GM19351 (cell line): ENCODE measurements around the gene PSMB8.
A peak's percentile ranks its signal among the peaks of the same experiment; 100 is the strongest.
"Not testable (repeated sequence)": the region's sequence is repeated elsewhere in the genome, so short reads cannot be mapped to it uniquely, and the experiment has no call there.

Experiments
- ATAC-seq: cut with Tn5 transposase; IDR thresholded peaks from one replicate; pipeline ENCODE4 v1.9.1; 2021; ENCODE audit warnings: mild to moderate bottlenecking, moderate library complexity; ENCODE audit not compliant: unreplicated experiment

Gene PSMB8

GRCh38 chr6:32838114-32838958 lies 5.5 kb downstream of the PSMB8 start, which contains the start of gene TAP2:
TAP2 (minus strand) TSS chr6:32838739; CDS start chr6:32838233, 506 bp downstream.
- peak; percentile 84 for ATAC-seq

GRCh38 chr6:32837651-32838113 lies 6.2 kb downstream of the PSMB8 start:
- ATAC-seq: no peak

GRCh38 chr6:32836873-32837272 lies 7.0 kb downstream of the PSMB8 start:
- no peak for ATAC-seq

- no peak for ATAC-seq
Observed at GRCh38 chr6:32835167-32835893, 8.5 kb downstream of the PSMB8 start.

- ATAC-seq: no peak
Observed at GRCh38 chr6:32833664-32834063, 10.2 kb downstream of the PSMB8 start.

- no peak for ATAC-seq
Observed at GRCh38 chr6:32832535-32832934, 11.3 kb downstream of the PSMB8 start.

- ATAC-seq: no peak
Observed at GRCh38 chr6:32830936-32831335, 12.9 kb downstream of the PSMB8 start.

GRCh38 chr6:32830017-32830416 lies 13.8 kb downstream of the PSMB8 start:
- no peak for ATAC-seq

- ATAC-seq: no peak
Observed at GRCh38 chr6:32829495-32829894, 14.4 kb downstream of the PSMB8 start.

- no peak for ATAC-seq
Observed at GRCh38 chr6:32827025-32827424, 16.8 kb downstream of the PSMB8 start.

GRCh38 chr6:32825966-32826365 lies 17.9 kb downstream of the PSMB8 start:
- no peak for ATAC-seq

- ATAC-seq: no peak
Observed at GRCh38 chr6:32819729-32820128, 24.1 kb downstream of the PSMB8 start.

- ATAC-seq: no peak
Observed at GRCh38 chr6:32818867-32819266, 25.0 kb downstream of the PSMB8 start.

- ATAC-seq: peak; percentile 69
Observed at GRCh38 chr6:32816746-32817204, 27.1 kb downstream of the PSMB8 start, which contains the start of gene HLA-DOB. HLA-DOB (minus strand) TSS chr6:32817002; CDS start chr6:32816951, 51 bp downstream.

GRCh38 chr6:32815996-32816395 lies 27.9 kb downstream of the PSMB8 start:
- ATAC-seq: peak; percentile 54

GRCh38 chr6:32815115-32815514 lies 28.7 kb downstream of the PSMB8 start:
- ATAC-seq: no peak

- no peak for ATAC-seq
Observed at GRCh38 chr6:32814145-32814544, 29.7 kb downstream of the PSMB8 start.

GRCh38 chr6:32809171-32809570 lies 34.7 kb downstream of the PSMB8 start:
- ATAC-seq: no peak

GRCh38 chr6:32807020-32807580 lies 36.7 kb downstream of the PSMB8 start:
- ATAC-seq: no peak

GRCh38 chr6:32805404-32805803 lies 38.4 kb downstream of the PSMB8 start:
- not testable (repeated sequence) for ATAC-seq

- no peak for ATAC-seq
Observed at GRCh38 chr6:32803416-32803815, 40.4 kb downstream of the PSMB8 start.
